CD14-positive monocyte (primary cell): Measurements from ENCODE around the gene ZNF207. TPM values are rescaled to one million over a fixed set of nuclear protein-coding genes. Genes with fewer than 3 reads are reported as not detected.
"Not testable (repeated sequence)": the region's sequence is repeated elsewhere in the genome, so short reads cannot be mapped to it uniquely, and the experiment has no call there.

Experiments
- DNase-seq, 3 donors: peaks; one replicate each; pipeline ENCODE4 v3.0.0-alpha.2; 2011 to 2022
- H2AFZ ChIP-seq: 2 replicates; pipeline ENCODE4 v1.6.0; 2012; ENCODE audit warnings: mild to moderate bottlenecking, low read depth, low read length, inconsistent platforms; ENCODE audit not compliant: insufficient read depth, poor library complexity, severe bottlenecking
- H3K27ac ChIP-seq, 2 donors: 1 replicate in 1 of 2; 2 replicates in 1 of 2; pipeline ENCODE4 v1.5.1; 2012 to 2013; ENCODE audit warnings: low read length in 2 of 2, control low read depth in 1 of 2, inconsistent platforms in 1 of 2, low read depth in 1 of 2, mild to moderate bottlenecking in 1 of 2
- H3K27me3 ChIP-seq, 2 donors: one replicate each; pipeline versions ENCODE4 v1.6.0 to v1.6.1; 2011 to 2013; ENCODE audit warnings: low read length in 2 of 2; ENCODE audit not compliant: control insufficient read depth in 2 of 2, insufficient read depth in 2 of 2
- H3K36me3 ChIP-seq, 2 donors: replicated peaks in 1 of 2; 1 replicate in 1 of 2; 2 replicates in 1 of 2; pipeline versions ENCODE4 v1.5.1 to v1.6.1; 2012 to 2013; ENCODE audit warnings: low read length in 2 of 2, control low read depth in 1 of 2, inconsistent platforms in 1 of 2, mild to moderate bottlenecking in 1 of 2; ENCODE audit not compliant: insufficient read depth in 2 of 2, control insufficient read depth in 1 of 2
- H3K4me1 ChIP-seq, 2 donors: 1 replicate in 1 of 2; 2 replicates in 1 of 2; pipeline versions ENCODE4 v1.5.1 to v1.6.1; 2012 to 2013; ENCODE audit warnings: low read length in 2 of 2, control low read depth in 1 of 2, inconsistent platforms in 1 of 2, mild to moderate bottlenecking in 1 of 2, moderate library complexity in 1 of 2; ENCODE audit not compliant: insufficient read depth in 2 of 2, control insufficient read depth in 1 of 2
- H3K4me2 ChIP-seq: replicated peaks from 2 replicates; pipeline ENCODE3; 2012; ENCODE audit warnings: low read length, moderate library complexity, mild to moderate bottlenecking; ENCODE audit not compliant: poor library complexity, severe bottlenecking; ENCODE audit errors: extremely low read depth
- H3K4me3 ChIP-seq, 3 experiments: fragments of 200-600 bp in 1 of 3; sonication (generic) in 1 of 3; replicated peaks in 1 of 3; 1 replicate in 2 of 3; 2 replicates in 1 of 3; pipeline ENCODE4 v1.5.1; 2011 to 2013; ENCODE audit warnings: low read length in 3 of 3, mild to moderate bottlenecking in 3 of 3, control low read depth in 2 of 3, low read depth in 2 of 3, inconsistent platforms in 1 of 3, moderate library complexity in 1 of 3
- H3K79me2 ChIP-seq: 2 replicates; pipeline ENCODE4 v1.6.0; 2012; ENCODE audit warnings: mild to moderate bottlenecking, control low read depth, inconsistent platforms, low read length, moderate library complexity; ENCODE audit not compliant: insufficient read depth
- H3K9ac ChIP-seq: 2 replicates; pipeline ENCODE4 v1.6.0; 2017; ENCODE audit warnings: low read length, mild to moderate bottlenecking; ENCODE audit not compliant: insufficient read depth, poor library complexity, severe bottlenecking
- H3K9me3 ChIP-seq, 2 donors: replicated peaks in 1 of 2; 1 replicate in 1 of 2; 2 replicates in 1 of 2; pipeline versions ENCODE4 v1.5.1 to v1.6.1; 2012 to 2013; ENCODE audit warnings: low read length in 2 of 2, control low read depth in 1 of 2; ENCODE audit not compliant: control insufficient read depth in 1 of 2, insufficient read depth in 1 of 2
- H4K20me1 ChIP-seq: 2 replicates; pipeline ENCODE4 v1.6.0; 2012; ENCODE audit warnings: mild to moderate bottlenecking, low read length, control low read depth, moderate library complexity; ENCODE audit not compliant: insufficient read depth
- H3K27ac Mint-ChIP-seq, 7 donors: one replicate each; pipeline ENCODE4 v1.8.0; 2020; ENCODE audit warnings: mild to moderate bottlenecking in 7 of 7, mixed read lengths in 7 of 7, moderate library complexity in 6 of 7, inconsistent platforms in 2 of 7
- H3K27me3 Mint-ChIP-seq, 3 donors: one replicate each; pipeline ENCODE4 v1.8.0; 2021 to 2022; ENCODE audit warnings: low read depth in 3 of 3, mild to moderate bottlenecking in 3 of 3, mixed read lengths in 3 of 3, moderate library complexity in 3 of 3, inconsistent platforms in 1 of 3
- H3K36me3 Mint-ChIP-seq, 2 donors: one replicate each; pipeline ENCODE4 v1.8.0; 2020; ENCODE audit warnings: mixed read lengths in 2 of 2, inconsistent platforms in 1 of 2, mild to moderate bottlenecking in 1 of 2
- H3K4me1 Mint-ChIP-seq: one replicate; pipeline ENCODE4 v1.8.0; 2020; ENCODE audit warnings: mild to moderate bottlenecking, mixed read lengths
- H3K4me3 Mint-ChIP-seq, 2 donors: one replicate each; pipeline ENCODE4 v1.8.0; 2020; ENCODE audit warnings: mild to moderate bottlenecking in 2 of 2, mixed read lengths in 2 of 2, moderate library complexity in 1 of 2
- H3K9me3 Mint-ChIP-seq, 7 donors: one replicate each; pipeline ENCODE4 v1.8.0; 2020 to 2022; ENCODE audit warnings: mixed read lengths in 7 of 7, mild to moderate bottlenecking in 6 of 7, moderate library complexity in 6 of 7, inconsistent platforms in 2 of 7
- CTCF ChIP-seq: fragments of 200-600 bp; IDR thresholded peaks from one replicate; pipeline ENCODE4 v1.8.0; 2022; ENCODE audit warnings: antibody characterized with exemption, mild to moderate bottlenecking
- WGBS: methylation state at CpG from one replicate; pipeline ENCODE4 v1.1.5; 2013; ENCODE audit warnings: missing lambda C conversion rate; ENCODE audit not compliant: insufficient coverage; 5-methylcytosine and 5-hydroxymethylcytosine counted together
- intact Hi-C, 2 donors: fragments of 100-400 bp; cut with micrococcal nuclease; formaldehyde crosslinking; loops; one replicate each; pipeline versions ENCODE4 v1.15.0 to v1.15.1; 2023
- polyA plus RNA-seq, 3 donors: library from polyadenylated mRNA; depleted of rRNA in 1 of 3; unstranded in 2 of 3; stranded (reverse) in 1 of 3; fragments of 300-500 nt in 2 of 3; fragments of >200 nt in 1 of 3; fragmentation: Illumina TruSeq in 2 of 3; gene quantifications; 1 replicate in 2 of 3; 2 replicates in 1 of 3; pipeline ENCODE4 v1.2.3, GENCODE V29; 2012 to 2021

ZNF207 gene
- polyA plus RNA-seq, 3 donors: 129 to 147 (median 138) TPM

DNA sequence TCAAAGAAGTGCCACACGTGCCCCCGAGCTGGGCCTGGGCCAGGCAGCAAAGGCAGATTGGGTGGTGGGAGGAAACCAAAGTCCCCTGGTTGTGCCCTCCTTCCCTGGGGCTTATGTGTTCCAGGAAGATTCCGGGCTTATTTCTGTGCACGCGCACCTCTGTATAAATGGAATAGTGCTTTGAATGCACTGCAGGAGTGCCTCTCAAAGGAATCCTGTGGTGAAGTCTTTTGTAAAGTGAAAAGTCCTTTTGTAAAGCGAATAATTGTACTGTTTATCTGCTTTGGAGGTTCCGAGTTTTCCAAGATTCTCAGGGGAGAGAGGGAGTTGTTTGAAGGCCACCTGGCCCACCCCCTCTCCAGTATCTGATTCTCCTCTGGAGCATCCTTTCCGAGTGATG, 34.8 kb upstream of the ZNF207 start:
- DNase-seq: no peak
- Mint-ChIP-seq H3K9me3 (peaks cover 0 to 3% (median 0%) of the 10 kb centered on the region in 7 donors), H3K4me3 (no peak overlapping the region), H3K27ac (no peak overlapping the region), H3K4me1 (peaks cover 16% of the 10 kb centered on the region), H3K36me3 (no peaks in the 10 kb centered on the region), H3K27me3 (peaks cover 2 to 4% (median 3%) of the 10 kb centered on the region in 3 donors)
- peaks cover 6 to 14% of the 10 kb centered on the region in 2 donors for H3K4me1 ChIP-seq
- H3K79me2 ChIP-seq: no peaks in the 10 kb centered on the region
- H3K9ac ChIP-seq: no peak overlapping the region
- no peak overlapping the region for H3K4me2 ChIP-seq
- no peaks in the 10 kb centered on the region for H4K20me1 ChIP-seq
- no peaks in the 10 kb centered on the region for H3K36me3 ChIP-seq
- H3K4me3 ChIP-seq: no peak overlapping the region
- H3K9me3 ChIP-seq: no peaks in the 10 kb centered on the region
- no peak overlapping the region for H3K27ac ChIP-seq
- H3K27me3 ChIP-seq: peaks cover 0 to 2% of the 10 kb centered on the region in 2 donors
- intact Hi-C loops: loop anchor here in 1 of 2 donors (10.0 kb wide), 1 partner anchor 170 kb away; the partner anchor contains the start of gene RHOT1
- no peak overlapping the region for H2AFZ ChIP-seq
- 80% methylated on average over 1 of the region's 8 CpGs for WGBS
- TF ChIP-seq CTCF: no peak

GRCh38 chr17:32316653-32317052, 33.3 kb upstream of the ZNF207 start:
- not testable (repeated sequence) for H3K27me3 ChIP-seq, H3K9me3 Mint-ChIP-seq, H3K4me3 ChIP-seq, H3K9ac ChIP-seq, H3K4me2 ChIP-seq, H2AFZ ChIP-seq, H3K27me3 Mint-ChIP-seq, H3K36me3 Mint-ChIP-seq, H4K20me1 ChIP-seq, H3K36me3 ChIP-seq, DNase-seq, H3K4me3 Mint-ChIP-seq, H3K27ac ChIP-seq, H3K27ac Mint-ChIP-seq, H3K79me2 ChIP-seq, H3K9me3 ChIP-seq
- WGBS: 100% methylated on average over 2 of the region's 5 CpGs
- intact Hi-C loops: loop anchor here in 1 of 2 donors (10.0 kb wide), 1 partner anchor 172 kb away; the partner anchor contains the start of gene RHOT1
- peaks cover 15% of the 10 kb centered on the region for H3K4me1 Mint-ChIP-seq
- H3K4me1 ChIP-seq: peaks cover 6 to 14% of the 10 kb centered on the region in 2 donors
